Osteoblast (primary cell): Measurements from ENCODE around the gene SMARCD2. TPM values are rescaled to one million over a fixed set of nuclear protein-coding genes. Genes with fewer than 3 reads are reported as not detected.

Experiments
- DNase-seq: peaks from one replicate; pipeline ENCODE4 v3.0.0; 2011; ENCODE audit warnings: low spot score, mixed read lengths; ENCODE audit not compliant: insufficient read length; ENCODE audit errors: missing footprints
- H2AFZ ChIP-seq: 2 replicates; pipeline ENCODE4 v1.6.0; 2011; ENCODE audit warnings: mild to moderate bottlenecking, low read length
- H3K27ac ChIP-seq: 2 replicates; pipeline ENCODE4 v1.5.1; 2011; ENCODE audit warnings: mild to moderate bottlenecking, low read depth, low read length, moderate library complexity
- H3K27me3 ChIP-seq: 2 replicates; pipeline ENCODE4 v1.6.0; 2012; ENCODE audit warnings: mild to moderate bottlenecking, control low read depth, inconsistent platforms, low read length, moderate library complexity; ENCODE audit not compliant: insufficient read depth
- H3K36me3 ChIP-seq: 2 replicates; pipeline ENCODE4 v1.5.1; 2011; ENCODE audit warnings: mild to moderate bottlenecking, low read length, control low read depth, moderate library complexity; ENCODE audit not compliant: insufficient read depth
- H3K4me1 ChIP-seq: 2 replicates; pipeline ENCODE4 v1.5.1; 2011; ENCODE audit warnings: mild to moderate bottlenecking, low read length, control low read depth, moderate library complexity; ENCODE audit not compliant: insufficient read depth
- H3K4me2 ChIP-seq: 2 replicates; pipeline ENCODE4 v1.6.0; 2011; ENCODE audit warnings: mild to moderate bottlenecking, low read length; ENCODE audit not compliant: insufficient read depth
- H3K4me3 ChIP-seq: fragments of 200-600 bp; sonication (generic); 3 replicates; pipeline ENCODE4 v1.5.1; 2012; ENCODE audit warnings: mild to moderate bottlenecking, low read length, inconsistent platforms; ENCODE audit not compliant: insufficient read depth
- H3K79me2 ChIP-seq: 2 replicates; pipeline ENCODE4 v1.6.0; 2012; ENCODE audit warnings: mild to moderate bottlenecking, low read length, control low read depth, inconsistent platforms; ENCODE audit not compliant: insufficient read depth
- H3K9me3 ChIP-seq: 2 replicates; pipeline ENCODE4 v1.5.1; 2011; ENCODE audit warnings: low read depth, low read length, control low read depth
- H4K20me1 ChIP-seq: 2 replicates; pipeline ENCODE4 v1.6.0; 2012; ENCODE audit warnings: mild to moderate bottlenecking, low read length, control low read depth; ENCODE audit not compliant: insufficient read depth
- total RNA-seq: library from RNA; depleted of rRNA; stranded (reverse); fragments of >200 nt; gene quantifications from 2 replicates; pipeline ENCODE4 v1.2.3, GENCODE V29; 2012
- TF ChIP-seq, protein P1 (sequence below): IDR thresholded peaks from 2 replicates; pipeline ENCODE4 v1.5.1; 2011; ENCODE audit warnings: mild to moderate bottlenecking, low read depth, low read length, moderate library complexity; ENCODE audit errors: extremely low read depth

Gene SMARCD2
- total RNA-seq, 1 donor: 53.9 TPM

DNA sequence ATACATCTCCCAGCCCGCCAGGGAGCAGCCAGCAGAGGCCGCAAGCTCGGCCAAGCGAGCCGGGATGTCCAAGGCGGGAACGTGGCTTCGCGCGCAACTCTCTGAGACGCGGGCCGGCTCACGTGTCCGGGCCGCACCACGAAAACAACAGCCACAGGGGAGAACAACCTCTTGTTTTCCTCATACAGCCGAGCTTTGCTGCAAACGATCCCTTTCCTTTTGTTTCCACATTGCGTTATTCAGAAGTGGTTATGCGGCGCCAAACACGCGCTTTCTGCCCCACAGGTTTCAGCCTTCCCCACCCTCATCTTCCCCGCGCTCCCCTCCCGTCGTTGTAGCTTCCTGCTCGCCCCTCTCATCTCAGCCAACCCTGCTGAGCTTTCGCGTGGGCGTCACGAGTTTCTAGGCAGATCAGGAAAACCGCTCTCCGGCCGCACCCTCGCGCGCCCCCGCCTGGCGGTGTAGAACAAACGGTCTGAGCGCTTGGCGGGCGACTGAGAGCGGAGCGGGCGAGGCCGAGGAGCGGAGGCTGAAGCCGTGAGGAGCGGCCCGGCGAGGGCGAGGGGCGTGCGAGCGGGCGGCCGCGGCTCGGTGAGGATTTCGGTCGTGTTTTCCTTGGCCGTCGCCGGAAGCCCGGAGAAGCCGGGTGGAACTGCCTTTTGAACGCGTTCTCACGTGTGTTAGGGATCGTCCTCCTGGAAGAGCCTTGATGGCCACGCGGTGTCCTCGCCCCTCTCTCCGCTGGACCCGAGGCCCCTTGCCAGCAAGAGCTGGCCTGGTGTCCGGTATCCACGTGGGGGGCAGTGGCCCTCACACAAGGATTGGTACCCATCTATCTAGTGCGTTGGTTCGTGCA lies 6.6 kb upstream of the SMARCD2 start:
- TF ChIP-seq, protein P1, sequence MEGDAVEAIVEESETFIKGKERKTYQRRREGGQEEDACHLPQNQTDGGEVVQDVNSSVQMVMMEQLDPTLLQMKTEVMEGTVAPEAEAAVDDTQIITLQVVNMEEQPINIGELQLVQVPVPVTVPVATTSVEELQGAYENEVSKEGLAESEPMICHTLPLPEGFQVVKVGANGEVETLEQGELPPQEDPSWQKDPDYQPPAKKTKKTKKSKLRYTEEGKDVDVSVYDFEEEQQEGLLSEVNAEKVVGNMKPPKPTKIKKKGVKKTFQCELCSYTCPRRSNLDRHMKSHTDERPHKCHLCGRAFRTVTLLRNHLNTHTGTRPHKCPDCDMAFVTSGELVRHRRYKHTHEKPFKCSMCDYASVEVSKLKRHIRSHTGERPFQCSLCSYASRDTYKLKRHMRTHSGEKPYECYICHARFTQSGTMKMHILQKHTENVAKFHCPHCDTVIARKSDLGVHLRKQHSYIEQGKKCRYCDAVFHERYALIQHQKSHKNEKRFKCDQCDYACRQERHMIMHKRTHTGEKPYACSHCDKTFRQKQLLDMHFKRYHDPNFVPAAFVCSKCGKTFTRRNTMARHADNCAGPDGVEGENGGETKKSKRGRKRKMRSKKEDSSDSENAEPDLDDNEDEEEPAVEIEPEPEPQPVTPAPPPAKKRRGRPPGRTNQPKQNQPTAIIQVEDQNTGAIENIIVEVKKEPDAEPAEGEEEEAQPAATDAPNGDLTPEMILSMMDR: peak; percentile 58

DNA sequence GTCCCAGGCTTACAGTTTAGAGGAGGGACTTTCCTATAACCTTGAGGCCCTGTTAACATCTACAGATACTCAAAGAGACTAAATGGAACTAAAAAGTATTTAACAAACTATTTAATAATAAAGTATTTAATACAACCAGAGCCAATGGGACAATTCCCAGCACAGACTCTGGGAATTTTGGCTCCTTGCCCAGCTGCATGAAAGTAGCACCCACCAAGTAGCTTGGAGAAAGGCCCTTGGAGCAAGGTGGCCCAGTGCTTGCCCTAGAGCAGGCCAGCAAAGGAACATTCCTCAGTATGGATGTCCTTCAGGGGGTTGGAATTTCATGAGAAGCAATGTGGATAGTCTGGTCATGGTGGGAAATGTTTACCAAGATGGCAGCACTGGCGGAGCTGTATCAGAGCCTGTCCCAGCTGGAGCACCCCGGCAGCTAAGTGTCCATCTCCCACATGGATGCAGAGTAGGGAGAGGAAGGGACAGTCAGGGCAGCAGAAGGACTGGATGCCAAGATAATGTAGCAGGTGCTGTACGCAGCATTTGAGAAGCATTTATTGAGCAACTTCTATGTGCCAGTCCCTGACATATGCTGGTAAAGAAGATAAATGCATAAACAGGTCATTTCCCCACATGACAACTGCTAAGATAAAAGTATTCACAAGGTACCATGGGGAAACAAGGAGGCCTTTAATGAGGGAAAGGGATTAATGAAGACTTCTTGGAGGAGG lies 5.2 kb upstream of the SMARCD2 start:
- Histone ChIP-seq H3K9me3 (no peaks in the 10 kb centered on the region), H4K20me1 (no peaks in the 10 kb centered on the region), H3K4me2 (no peak overlapping the region), H3K27me3 (no peaks in the 10 kb centered on the region), H3K36me3 (no peaks in the 10 kb centered on the region), H3K27ac (no peak overlapping the region), H3K4me1 (peaks cover 10% of the 10 kb centered on the region), H3K4me3 (no peak overlapping the region), H3K79me2 (no peaks in the 10 kb centered on the region), H2AFZ (no peak overlapping the region)
- DNase-seq: peak; percentile 8
- TF ChIP-seq, protein P1: no peak

More for the DNA sequence above, 6.6 kb upstream of the SMARCD2 start:
- H2AFZ ChIP-seq: peak overlapping the region; percentile 91
- peaks cover 3% of the 10 kb centered on the region for H3K4me1 ChIP-seq
- no peaks in the 10 kb centered on the region for H3K27me3 ChIP-seq
- no peaks in the 10 kb centered on the region for H3K36me3 ChIP-seq
- no peaks in the 10 kb centered on the region for H4K20me1 ChIP-seq
- peak overlapping the region; percentile 75 for H3K4me2 ChIP-seq
- H3K27ac ChIP-seq: peak overlapping the region; percentile 51
- H3K9me3 ChIP-seq: no peaks in the 10 kb centered on the region
- no peaks in the 10 kb centered on the region for H3K79me2 ChIP-seq
- peak overlapping the region; percentile 58 for H3K4me3 ChIP-seq
- peak; percentile 99 for DNase-seq

DNA sequence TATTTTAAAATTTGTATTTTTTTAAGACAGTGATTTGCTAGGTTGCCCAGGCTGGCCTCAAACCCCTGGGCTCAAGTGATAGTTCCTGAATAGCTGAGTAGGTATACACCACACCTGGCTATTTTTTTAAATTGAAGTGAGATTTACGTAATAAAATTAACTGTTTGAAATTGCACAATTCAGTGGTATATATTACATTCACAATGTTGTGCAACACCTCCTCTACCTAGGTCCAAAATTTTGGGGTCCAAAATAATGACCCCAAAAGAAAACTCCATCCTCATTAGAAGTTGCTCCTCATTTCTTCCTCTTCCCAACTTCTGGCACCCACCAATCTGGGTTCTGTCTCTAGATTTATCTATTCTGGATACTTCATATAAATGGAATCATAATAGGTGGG lies 3.0 kb upstream of the SMARCD2 start:
- H3K27ac ChIP-seq: no peak overlapping the region
- H3K36me3 ChIP-seq: no peaks in the 10 kb centered on the region
- H3K4me1 ChIP-seq: peaks cover 20% of the 10 kb centered on the region
- no peaks in the 10 kb centered on the region for H3K9me3 ChIP-seq
- peaks cover 9% of the 10 kb centered on the region for H4K20me1 ChIP-seq
- no peak overlapping the region for H3K4me3 ChIP-seq
- no peaks in the 10 kb centered on the region for H3K27me3 ChIP-seq
- TF ChIP-seq, protein P1: no peak
- H3K79me2 ChIP-seq: peaks cover 17% of the 10 kb centered on the region
- no peak for DNase-seq
- no peak overlapping the region for H2AFZ ChIP-seq
- H3K4me2 ChIP-seq: no peak overlapping the region
